Activated CD8-positive, alpha-beta memory T cell treated with anti-CD3 and anti-CD28 coated beads for 48 hours (primary cell): ENCODE results near the gene APC2.
"Not testable (repeated sequence)": the region's sequence is repeated elsewhere in the genome, so short reads cannot be mapped to it uniquely, and the experiment has no call there.

ENCODE experiments used
- DNase-seq, 3 experiments: peaks; one replicate each; pipeline ENCODE4 v3.0.0-alpha.2; 2020; ENCODE audit warnings: low read depth in 2 of 3, low spot score in 2 of 3

APC2 gene

GRCh38 chr19:1507763-1508506 lies 58.0 kb downstream of the APC2 start:
- DNase-seq: peak; percentile 64 to 74 (median 66)

GRCh38 chr19:1508507-1508856 lies 58.6 kb downstream of the APC2 start:
- no peak for DNase-seq

GRCh38 chr19:1509602-1510441 lies 59.9 kb downstream of the APC2 start:
- DNase-seq: no peak

GRCh38 chr19:1510442-1510806 lies 60.5 kb downstream of the APC2 start:
- DNase-seq: no peak

- DNase-seq: no peak
Measured at GRCh38 chr19:1510807-1511206, 60.9 kb downstream of the APC2 start.

GRCh38 chr19:1511318-1512317 lies 61.7 kb downstream of the APC2 start:
- no peak for DNase-seq

GRCh38 chr19:1512671-1513498 lies 63.0 kb downstream of the APC2 start, which contains the start of gene ADAMTSL5:
Gene ADAMTSL5, minus strand, starts transcription at chr19:1513019. Its CDS starts 2,076 bp downstream, at chr19:1510943.
- peak in 2 of 3 experiments; percentile 48 to 57 for DNase-seq

- peak in 2 of 3 experiments; percentile 48 to 56 for DNase-seq
Measured at GRCh38 chr19:1513499-1514294, 63.8 kb downstream of the APC2 start.

GRCh38 chr19:1514295-1514661 lies 64.4 kb downstream of the APC2 start:
- no peak for DNase-seq

GRCh38 chr19:1514986-1515721 lies 65.2 kb downstream of the APC2 start:
- no peak for DNase-seq

GRCh38 chr19:1516395-1516753 lies 66.5 kb downstream of the APC2 start:
- no peak for DNase-seq

GRCh38 chr19:1518471-1518870 lies 68.5 kb downstream of the APC2 start:
- DNase-seq: no peak

GRCh38 chr19:1519802-1520201 lies 69.9 kb downstream of the APC2 start:
- DNase-seq: not testable (repeated sequence)

GRCh38 chr19:1520203-1520780 lies 70.4 kb downstream of the APC2 start:
- DNase-seq: no peak

- no peak for DNase-seq
Measured at GRCh38 chr19:1521636-1522035, 71.7 kb downstream of the APC2 start.

GRCh38 chr19:1522061-1522460 lies 72.1 kb downstream of the APC2 start:
- no peak for DNase-seq

- no peak for DNase-seq
Measured at GRCh38 chr19:1522838-1523237, 72.9 kb downstream of the APC2 start.
